ENCODE measurements around the gene ST6GALNAC1.
"Not testable (repeated sequence)": the region's sequence is repeated elsewhere in the genome, so short reads cannot be mapped to it uniquely, and the experiment has no call there.

ST6GALNAC1 gene

GRCh38 chr17:76640550-76641380 lies 2.8 kb downstream of the ST6GALNAC1 start:
- DNase-seq: no peak

- DNase-seq: no peak
Measured at GRCh38 chr17:76638263-76638662, 5.3 kb downstream of the ST6GALNAC1 start.

- DNase-seq: not testable (repeated sequence)
Measured at GRCh38 chr17:76636486-76637206, 6.9 kb downstream of the ST6GALNAC1 start.

GRCh38 chr17:76635659-76636360 lies 7.7 kb downstream of the ST6GALNAC1 start:
- no peak for DNase-seq

- no peak for DNase-seq
Measured at GRCh38 chr17:76635039-76635438, 8.5 kb downstream of the ST6GALNAC1 start.

- DNase-seq: no peak
Measured at GRCh38 chr17:76633628-76634328, 9.8 kb downstream of the ST6GALNAC1 start.

- DNase-seq: no peak
Measured at GRCh38 chr17:76631821-76632565, 11.6 kb downstream of the ST6GALNAC1 start.

- no peak for DNase-seq
Measured at GRCh38 chr17:76630151-76630550, 13.4 kb downstream of the ST6GALNAC1 start.

GRCh38 chr17:76627510-76627909 lies 16.0 kb downstream of the ST6GALNAC1 start:
- no peak for DNase-seq

- no peak for DNase-seq
Measured at GRCh38 chr17:76626442-76626841, 17.1 kb downstream of the ST6GALNAC1 start.

GRCh38 chr17:76625496-76625895 lies 18.1 kb downstream of the ST6GALNAC1 start:
- no peak for DNase-seq

GRCh38 chr17:76623271-76624146 lies 20.0 kb downstream of the ST6GALNAC1 start:
- DNase-seq: no peak

GRCh38 chr17:76617838-76618237 lies 25.7 kb downstream of the ST6GALNAC1 start:
- no peak for DNase-seq

- no peak for DNase-seq
Measured at GRCh38 chr17:76614912-76615617, 28.5 kb downstream of the ST6GALNAC1 start.

GRCh38 chr17:76614064-76614759 lies 29.3 kb downstream of the ST6GALNAC1 start:
- DNase-seq: not testable (repeated sequence)

- no peak for DNase-seq
Measured at GRCh38 chr17:76612977-76613851, 30.3 kb downstream of the ST6GALNAC1 start.

- no peak for DNase-seq
Measured at GRCh38 chr17:76612465-76612864, 31.1 kb downstream of the ST6GALNAC1 start.

- no peak for DNase-seq
Measured at GRCh38 chr17:76611758-76612157, 31.8 kb downstream of the ST6GALNAC1 start.

Data from cortex of kidney (tissue), 1 donor.